ENCODE data around the gene PRDM16.

- TF ChIP-seq ZFP30 (CRISPR knock-in tag; IDR thresholded peaks at IDR 0.05) (no peak), PPARA (CRISPR knock-in tag; IDR thresholded peaks at IDR 0.05; ENCODE audit: borderline replicate concordance) (no peak), ZNF565 (CRISPR knock-in tag; conservative IDR thresholded peaks at IDR 0.05; ENCODE audit: low read depth) (no peak), OSR1 (CRISPR knock-in tag; IDR thresholded peaks at IDR 0.05) (no peak)
- TF ChIP-seq, protein P1, sequence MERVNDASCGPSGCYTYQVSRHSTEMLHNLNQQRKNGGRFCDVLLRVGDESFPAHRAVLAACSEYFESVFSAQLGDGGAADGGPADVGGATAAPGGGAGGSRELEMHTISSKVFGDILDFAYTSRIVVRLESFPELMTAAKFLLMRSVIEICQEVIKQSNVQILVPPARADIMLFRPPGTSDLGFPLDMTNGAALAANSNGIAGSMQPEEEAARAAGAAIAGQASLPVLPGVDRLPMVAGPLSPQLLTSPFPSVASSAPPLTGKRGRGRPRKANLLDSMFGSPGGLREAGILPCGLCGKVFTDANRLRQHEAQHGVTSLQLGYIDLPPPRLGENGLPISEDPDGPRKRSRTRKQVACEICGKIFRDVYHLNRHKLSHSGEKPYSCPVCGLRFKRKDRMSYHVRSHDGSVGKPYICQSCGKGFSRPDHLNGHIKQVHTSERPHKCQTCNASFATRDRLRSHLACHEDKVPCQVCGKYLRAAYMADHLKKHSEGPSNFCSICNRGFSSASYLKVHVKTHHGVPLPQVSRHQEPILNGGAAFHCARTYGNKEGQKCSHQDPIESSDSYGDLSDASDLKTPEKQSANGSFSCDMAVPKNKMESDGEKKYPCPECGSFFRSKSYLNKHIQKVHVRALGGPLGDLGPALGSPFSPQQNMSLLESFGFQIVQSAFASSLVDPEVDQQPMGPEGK (CRISPR knock-in tag; IDR thresholded peaks at IDR 0.05; ENCODE audit: borderline replicate concordance), result no peak
- TF ChIP-seq, protein P2, sequence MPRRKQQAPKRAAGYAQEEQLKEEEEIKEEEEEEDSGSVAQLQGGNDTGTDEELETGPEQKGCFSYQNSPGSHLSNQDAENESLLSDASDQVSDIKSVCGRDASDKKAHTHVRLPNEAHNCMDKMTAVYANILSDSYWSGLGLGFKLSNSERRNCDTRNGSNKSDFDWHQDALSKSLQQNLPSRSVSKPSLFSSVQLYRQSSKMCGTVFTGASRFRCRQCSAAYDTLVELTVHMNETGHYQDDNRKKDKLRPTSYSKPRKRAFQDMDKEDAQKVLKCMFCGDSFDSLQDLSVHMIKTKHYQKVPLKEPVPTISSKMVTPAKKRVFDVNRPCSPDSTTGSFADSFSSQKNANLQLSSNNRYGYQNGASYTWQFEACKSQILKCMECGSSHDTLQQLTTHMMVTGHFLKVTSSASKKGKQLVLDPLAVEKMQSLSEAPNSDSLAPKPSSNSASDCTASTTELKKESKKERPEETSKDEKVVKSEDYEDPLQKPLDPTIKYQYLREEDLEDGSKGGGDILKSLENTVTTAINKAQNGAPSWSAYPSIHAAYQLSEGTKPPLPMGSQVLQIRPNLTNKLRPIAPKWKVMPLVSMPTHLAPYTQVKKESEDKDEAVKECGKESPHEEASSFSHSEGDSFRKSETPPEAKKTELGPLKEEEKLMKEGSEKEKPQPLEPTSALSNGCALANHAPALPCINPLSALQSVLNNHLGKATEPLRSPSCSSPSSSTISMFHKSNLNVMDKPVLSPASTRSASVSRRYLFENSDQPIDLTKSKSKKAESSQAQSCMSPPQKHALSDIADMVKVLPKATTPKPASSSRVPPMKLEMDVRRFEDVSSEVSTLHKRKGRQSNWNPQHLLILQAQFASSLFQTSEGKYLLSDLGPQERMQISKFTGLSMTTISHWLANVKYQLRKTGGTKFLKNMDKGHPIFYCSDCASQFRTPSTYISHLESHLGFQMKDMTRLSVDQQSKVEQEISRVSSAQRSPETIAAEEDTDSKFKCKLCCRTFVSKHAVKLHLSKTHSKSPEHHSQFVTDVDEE (CRISPR knock-in tag; IDR thresholded peaks at IDR 0.05), result no peak
- TF ChIP-seq, protein P3, sequence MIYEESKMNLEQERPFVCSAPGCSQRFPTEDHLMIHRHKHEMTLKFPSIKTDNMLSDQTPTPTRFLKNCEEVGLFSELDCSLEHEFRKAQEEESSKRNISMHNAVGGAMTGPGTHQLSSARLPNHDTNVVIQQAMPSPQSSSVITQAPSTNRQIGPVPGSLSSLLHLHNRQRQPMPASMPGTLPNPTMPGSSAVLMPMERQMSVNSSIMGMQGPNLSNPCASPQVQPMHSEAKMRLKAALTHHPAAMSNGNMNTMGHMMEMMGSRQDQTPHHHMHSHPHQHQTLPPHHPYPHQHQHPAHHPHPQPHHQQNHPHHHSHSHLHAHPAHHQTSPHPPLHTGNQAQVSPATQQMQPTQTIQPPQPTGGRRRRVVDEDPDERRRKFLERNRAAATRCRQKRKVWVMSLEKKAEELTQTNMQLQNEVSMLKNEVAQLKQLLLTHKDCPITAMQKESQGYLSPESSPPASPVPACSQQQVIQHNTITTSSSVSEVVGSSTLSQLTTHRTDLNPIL (CRISPR knock-in tag; IDR thresholded peaks at IDR 0.05; ENCODE audit: low read depth), result no peak
These were observed 290.3 kb downstream of the PRDM16 start for GRCh38 chr1:3359351-3359750.
